Liver (tissue), 9 donors: Measurements from ENCODE around the gene TCAIM. TPM values are rescaled to one million over a fixed set of nuclear protein-coding genes. Genes with fewer than 3 reads are reported as not detected.

ENCODE experiments used
- DNase-seq: peaks from one replicate; pipeline ENCODE4 v3.0.0-alpha.2; 2017; ENCODE audit warnings: low spot score
- H3K27ac ChIP-seq, 2 donors: one replicate each; pipeline ENCODE4 v1.7.0; 2013; ENCODE audit warnings: inconsistent platforms in 2 of 2, low read length in 2 of 2, control low read depth in 1 of 2, low read depth in 1 of 2, mild to moderate bottlenecking in 1 of 2
- H3K27me3 ChIP-seq, 4 donors: one replicate each; pipeline versions ENCODE4 v1.6.1 to v1.7.0; 2013; ENCODE audit warnings: low read length in 3 of 4, inconsistent platforms in 1 of 4, mild to moderate bottlenecking in 1 of 4, moderate library complexity in 1 of 4; ENCODE audit not compliant: control insufficient read depth in 4 of 4, insufficient read depth in 4 of 4
- H3K36me3 ChIP-seq, 4 donors: one replicate each; pipeline versions ENCODE4 v1.6.1 to v1.7.0; 2013; ENCODE audit warnings: low read length in 3 of 4, mild to moderate bottlenecking in 3 of 4, low read depth in 1 of 4, moderate library complexity in 1 of 4; ENCODE audit not compliant: control insufficient read depth in 4 of 4, insufficient read depth in 3 of 4
- H3K4me1 ChIP-seq, 4 donors: one replicate each; pipeline versions ENCODE4 v1.6.1 to v1.7.0; 2013; ENCODE audit warnings: low read length in 3 of 4, mild to moderate bottlenecking in 3 of 4, moderate library complexity in 1 of 4; ENCODE audit not compliant: control insufficient read depth in 4 of 4, insufficient read depth in 4 of 4
- H3K4me3 ChIP-seq, 3 donors: one replicate each; pipeline versions ENCODE4 v1.6.1 to v1.7.0; 2013; ENCODE audit warnings: low read length in 3 of 3, control low read depth in 1 of 3, low read depth in 1 of 3, mild to moderate bottlenecking in 1 of 3
- H3K9ac ChIP-seq, 2 donors: one replicate each; pipeline ENCODE4 v1.7.0; 2013; ENCODE audit warnings: low read length in 2 of 2, mild to moderate bottlenecking in 2 of 2, moderate library complexity in 2 of 2, control low read depth in 1 of 2, low read depth in 1 of 2
- H3K9me3 ChIP-seq, 4 donors: one replicate each; pipeline versions ENCODE4 v1.6.1 to v1.7.0; 2013; ENCODE audit warnings: low read length in 3 of 4; ENCODE audit not compliant: control insufficient read depth in 4 of 4
- EGR1 ChIP-seq, 2 donors: IDR thresholded peaks; 2 replicates each; pipeline ENCODE4 v1.6.1; 2016 to 2018; ENCODE audit warnings: antibody characterized with exemption in 2 of 2, low read depth in 2 of 2
- FOXA1 ChIP-seq: IDR thresholded peaks from 2 replicates; pipeline ENCODE4 v1.6.1; 2016; ENCODE audit warnings: antibody characterized with exemption
- FOXA2 ChIP-seq: IDR thresholded peaks from 2 replicates; pipeline ENCODE4 v1.6.1; 2016; ENCODE audit warnings: antibody characterized with exemption
- GABPA ChIP-seq, 2 donors: IDR thresholded peaks in 1 of 2; conservative IDR thresholded peaks in 1 of 2; 2 replicates each; pipeline ENCODE4 v1.6.1; 2016; ENCODE audit warnings: antibody characterized with exemption in 2 of 2, mild to moderate bottlenecking in 1 of 2, moderate library complexity in 1 of 2
- HNF4A ChIP-seq, 2 donors: conservative IDR thresholded peaks; 2 replicates each; pipeline ENCODE4 v1.6.1; 2016; ENCODE audit warnings: antibody characterized with exemption in 2 of 2, mild to moderate bottlenecking in 2 of 2
- HNF4G ChIP-seq: IDR thresholded peaks from 2 replicates; pipeline ENCODE4 v1.6.1; 2016; ENCODE audit warnings: antibody characterized with exemption
- JUND ChIP-seq, 2 donors: IDR thresholded peaks; 2 replicates each; pipeline ENCODE4 v1.6.1; 2016; ENCODE audit warnings: antibody characterized with exemption in 2 of 2
- NR2F2 ChIP-seq: IDR thresholded peaks from 2 replicates; pipeline ENCODE4 v1.6.1; 2016; ENCODE audit warnings: antibody characterized with exemption
- RAD21 ChIP-seq, 2 donors: IDR thresholded peaks; 2 replicates each; pipeline ENCODE4 v1.6.1; 2016; ENCODE audit warnings: antibody characterized with exemption in 2 of 2, mild to moderate bottlenecking in 2 of 2
- RXRA ChIP-seq, 2 donors: IDR thresholded peaks; 2 replicates each; pipeline ENCODE4 v1.6.1; 2017 to 2018; ENCODE audit warnings: antibody characterized with exemption in 2 of 2, mild to moderate bottlenecking in 1 of 2
- SP1 ChIP-seq: IDR thresholded peaks from 2 replicates; pipeline ENCODE4 v1.6.1; 2018; ENCODE audit warnings: antibody characterized with exemption, mild to moderate bottlenecking
- TAF1 ChIP-seq: conservative IDR thresholded peaks from 2 replicates; pipeline ENCODE4 v1.6.1; 2016; ENCODE audit warnings: antibody characterized with exemption, mild to moderate bottlenecking
- WGBS: extraction: QIAGEN DNeasy Blood & Tissue Kit; methylation state at CpG from one replicate; pipeline ENCODE4 v1.1.7; 2013; 5-methylcytosine and 5-hydroxymethylcytosine counted together
- polyA plus RNA-seq, 2 donors: library from polyadenylated mRNA; stranded (reverse) in 1 of 2; unstranded in 1 of 2; fragments of 200-250 nt in 1 of 2; fragments of >200 nt in 1 of 2; fragmentation: Nextera tagmentation in 1 of 2; extraction: Ambion mirVana in 1 of 2; gene quantifications; one replicate each; pipeline versions ENCODE4 v1.2.1 to v1.2.3, GENCODE V29; 2013 to 2015
- total RNA-seq, 2 donors: library from RNA; depleted of rRNA; stranded (reverse); fragments of >200 nt; gene quantifications; one replicate each; pipeline ENCODE4 v1.2.3, GENCODE V29; 2014
- TF ChIP-seq, protein P1 (sequence below): IDR thresholded peaks from 2 replicates; pipeline ENCODE4 v1.6.1; 2016; ENCODE audit warnings: antibody characterized with exemption
- TF ChIP-seq, protein P2 (sequence below): IDR thresholded peaks from 2 replicates; pipeline ENCODE4 v1.6.1; 2016; ENCODE audit warnings: antibody characterized with exemption
- TF ChIP-seq, protein P3 (sequence below): IDR thresholded peaks from 2 replicates; pipeline ENCODE4 v1.6.1; 2016; ENCODE audit warnings: antibody characterized with exemption, mild to moderate bottlenecking
- TF ChIP-seq, protein P4 (sequence below): IDR thresholded peaks from 2 replicates; pipeline ENCODE4 v1.6.1; 2016; ENCODE audit warnings: antibody characterized with exemption
- TF ChIP-seq, protein P5 (sequence below): fragments of 150-350 bp; IDR thresholded peaks from 2 replicates; pipeline ENCODE4 v1.5.1; 2017; ENCODE audit warnings: improper control_type of control experiment, low read depth, low read length; ENCODE audit not compliant: missing input control
- donor health status: healthy.
- donor health status: healthy.
- donor health status: healthy.
- donor health status: healthy.
- donor health status: healthy.

The TCAIM gene
- total and polyA plus RNA-seq, 4 donors = 21.0 to 46.6 (median 24.0) TPM

DNA sequence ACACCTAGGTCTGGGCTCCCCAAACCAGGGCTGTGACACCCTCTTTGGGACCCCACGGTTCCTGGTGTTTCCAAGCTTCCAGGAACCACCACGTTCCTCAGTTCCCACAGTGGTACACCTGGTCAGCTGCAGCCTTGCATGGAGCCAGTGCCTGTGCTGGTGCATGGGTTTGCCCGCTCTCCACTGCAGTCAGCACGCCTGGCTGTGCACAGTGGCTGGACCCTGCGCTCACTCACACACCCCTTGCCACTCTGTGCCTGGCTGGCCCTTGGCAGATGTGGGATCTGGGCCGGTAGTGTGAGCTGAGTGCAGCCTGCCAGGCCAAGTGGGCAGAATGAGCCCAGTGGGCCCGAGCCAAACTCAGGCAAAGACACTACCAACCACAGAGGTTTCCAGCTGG, 48.8 kb downstream of the TCAIM start:
- H3K36me3 ChIP-seq = peaks cover 0 to 11% (median 5%) of the 10 kb centered on the region in 4 donors
- TF ChIP-seq, protein P1, sequence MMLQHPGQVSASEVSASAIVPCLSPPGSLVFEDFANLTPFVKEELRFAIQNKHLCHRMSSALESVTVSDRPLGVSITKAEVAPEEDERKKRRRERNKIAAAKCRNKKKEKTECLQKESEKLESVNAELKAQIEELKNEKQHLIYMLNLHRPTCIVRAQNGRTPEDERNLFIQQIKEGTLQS = no peak
- TF ChIP-seq SP1 (no peak), GABPA (IDR thresholded peaks at IDR 0.05 in 1 of 2, conservative IDR thresholded peaks at IDR 0.05 in 1 of 2) (no peak), TAF1 (no peak), FOXA2 (no peak), HNF4A (conservative IDR thresholded peaks at IDR 0.05) (no peak), RAD21 (IDR thresholded peaks at IDR 0.05) (no peak), EGR1 (IDR thresholded peaks at IDR 0.05; ENCODE audit: low read depth in 2 of 2) (no peak), RXRA (IDR thresholded peaks at IDR 0.05) (no peak), JUND (IDR thresholded peaks at IDR 0.05) (no peak), NR2F2 (no peak), HNF4G (no peak), FOXA1 (no peak)
- TF ChIP-seq, protein P2, sequence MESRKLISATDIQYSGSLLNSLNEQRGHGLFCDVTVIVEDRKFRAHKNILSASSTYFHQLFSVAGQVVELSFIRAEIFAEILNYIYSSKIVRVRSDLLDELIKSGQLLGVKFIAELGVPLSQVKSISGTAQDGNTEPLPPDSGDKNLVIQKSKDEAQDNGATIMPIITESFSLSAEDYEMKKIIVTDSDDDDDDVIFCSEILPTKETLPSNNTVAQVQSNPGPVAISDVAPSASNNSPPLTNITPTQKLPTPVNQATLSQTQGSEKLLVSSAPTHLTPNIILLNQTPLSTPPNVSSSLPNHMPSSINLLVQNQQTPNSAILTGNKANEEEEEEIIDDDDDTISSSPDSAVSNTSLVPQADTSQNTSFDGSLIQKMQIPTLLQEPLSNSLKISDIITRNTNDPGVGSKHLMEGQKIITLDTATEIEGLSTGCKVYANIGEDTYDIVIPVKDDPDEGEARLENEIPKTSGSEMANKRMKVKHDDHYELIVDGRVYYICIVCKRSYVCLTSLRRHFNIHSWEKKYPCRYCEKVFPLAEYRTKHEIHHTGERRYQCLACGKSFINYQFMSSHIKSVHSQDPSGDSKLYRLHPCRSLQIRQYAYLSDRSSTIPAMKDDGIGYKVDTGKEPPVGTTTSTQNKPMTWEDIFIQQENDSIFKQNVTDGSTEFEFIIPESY = no peak
- TF ChIP-seq, protein P3, sequence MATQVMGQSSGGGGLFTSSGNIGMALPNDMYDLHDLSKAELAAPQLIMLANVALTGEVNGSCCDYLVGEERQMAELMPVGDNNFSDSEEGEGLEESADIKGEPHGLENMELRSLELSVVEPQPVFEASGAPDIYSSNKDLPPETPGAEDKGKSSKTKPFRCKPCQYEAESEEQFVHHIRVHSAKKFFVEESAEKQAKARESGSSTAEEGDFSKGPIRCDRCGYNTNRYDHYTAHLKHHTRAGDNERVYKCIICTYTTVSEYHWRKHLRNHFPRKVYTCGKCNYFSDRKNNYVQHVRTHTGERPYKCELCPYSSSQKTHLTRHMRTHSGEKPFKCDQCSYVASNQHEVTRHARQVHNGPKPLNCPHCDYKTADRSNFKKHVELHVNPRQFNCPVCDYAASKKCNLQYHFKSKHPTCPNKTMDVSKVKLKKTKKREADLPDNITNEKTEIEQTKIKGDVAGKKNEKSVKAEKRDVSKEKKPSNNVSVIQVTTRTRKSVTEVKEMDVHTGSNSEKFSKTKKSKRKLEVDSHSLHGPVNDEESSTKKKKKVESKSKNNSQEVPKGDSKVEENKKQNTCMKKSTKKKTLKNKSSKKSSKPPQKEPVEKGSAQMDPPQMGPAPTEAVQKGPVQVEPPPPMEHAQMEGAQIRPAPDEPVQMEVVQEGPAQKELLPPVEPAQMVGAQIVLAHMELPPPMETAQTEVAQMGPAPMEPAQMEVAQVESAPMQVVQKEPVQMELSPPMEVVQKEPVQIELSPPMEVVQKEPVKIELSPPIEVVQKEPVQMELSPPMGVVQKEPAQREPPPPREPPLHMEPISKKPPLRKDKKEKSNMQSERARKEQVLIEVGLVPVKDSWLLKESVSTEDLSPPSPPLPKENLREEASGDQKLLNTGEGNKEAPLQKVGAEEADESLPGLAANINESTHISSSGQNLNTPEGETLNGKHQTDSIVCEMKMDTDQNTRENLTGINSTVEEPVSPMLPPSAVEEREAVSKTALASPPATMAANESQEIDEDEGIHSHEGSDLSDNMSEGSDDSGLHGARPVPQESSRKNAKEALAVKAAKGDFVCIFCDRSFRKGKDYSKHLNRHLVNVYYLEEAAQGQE = no peak
- TF ChIP-seq, protein P4, sequence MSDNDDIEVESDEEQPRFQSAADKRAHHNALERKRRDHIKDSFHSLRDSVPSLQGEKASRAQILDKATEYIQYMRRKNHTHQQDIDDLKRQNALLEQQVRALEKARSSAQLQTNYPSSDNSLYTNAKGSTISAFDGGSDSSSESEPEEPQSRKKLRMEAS = no peak
- TF ChIP-seq, protein P5, sequence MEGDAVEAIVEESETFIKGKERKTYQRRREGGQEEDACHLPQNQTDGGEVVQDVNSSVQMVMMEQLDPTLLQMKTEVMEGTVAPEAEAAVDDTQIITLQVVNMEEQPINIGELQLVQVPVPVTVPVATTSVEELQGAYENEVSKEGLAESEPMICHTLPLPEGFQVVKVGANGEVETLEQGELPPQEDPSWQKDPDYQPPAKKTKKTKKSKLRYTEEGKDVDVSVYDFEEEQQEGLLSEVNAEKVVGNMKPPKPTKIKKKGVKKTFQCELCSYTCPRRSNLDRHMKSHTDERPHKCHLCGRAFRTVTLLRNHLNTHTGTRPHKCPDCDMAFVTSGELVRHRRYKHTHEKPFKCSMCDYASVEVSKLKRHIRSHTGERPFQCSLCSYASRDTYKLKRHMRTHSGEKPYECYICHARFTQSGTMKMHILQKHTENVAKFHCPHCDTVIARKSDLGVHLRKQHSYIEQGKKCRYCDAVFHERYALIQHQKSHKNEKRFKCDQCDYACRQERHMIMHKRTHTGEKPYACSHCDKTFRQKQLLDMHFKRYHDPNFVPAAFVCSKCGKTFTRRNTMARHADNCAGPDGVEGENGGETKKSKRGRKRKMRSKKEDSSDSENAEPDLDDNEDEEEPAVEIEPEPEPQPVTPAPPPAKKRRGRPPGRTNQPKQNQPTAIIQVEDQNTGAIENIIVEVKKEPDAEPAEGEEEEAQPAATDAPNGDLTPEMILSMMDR = no peak
- no peaks in the 10 kb centered on the region for H3K4me1 ChIP-seq
- no peak overlapping the region for H3K9ac ChIP-seq
- no peak overlapping the region for H3K4me3 ChIP-seq
- H3K9me3 ChIP-seq = peaks cover 4 to 13% (median 11%) of the 10 kb centered on the region in 4 donors
- DNase-seq = no peak
- H3K27me3 ChIP-seq = no peaks in the 10 kb centered on the region
- no peak overlapping the region for H3K27ac ChIP-seq
- 98% methylated on average over 7 of the region's 7 CpGs for WGBS
